Naive thymus-derived CD4-positive, alpha-beta T cell (primary cell): ENCODE data around the gene B3GALNT1. TPM values are rescaled to one million over a fixed set of nuclear protein-coding genes. Genes with fewer than 3 reads are reported as not detected.

Experiments
- ATAC-seq: fragments of 150-1000 bp; cut with Tn5 transposase; 2 replicates; pipeline ENCODE4 v1.10.0; 2021; ENCODE audit warnings: mild to moderate bottlenecking, moderate library complexity
- CTCF ChIA-PET: fragments of 350-600 bp; sonication (Branson Sonifier 250); formaldehyde crosslinking; loops from one replicate; lab custom pipeline; 2021; ENCODE audit warnings: antibody characterized with exemption; lab: Charles Lee
- POLR2A ChIA-PET: fragments of 350-600 bp; sonication (Branson Sonifier 250); formaldehyde crosslinking; loops from one replicate; lab custom pipeline; 2021; ENCODE audit warnings: antibody characterized with exemption, inconsistent platforms; lab: Charles Lee
- DNase-seq, 9 donors: peaks; one replicate each; pipeline versions ENCODE4 v3.0.0 to v3.0.0-alpha.2; 2020 to 2022; ENCODE audit warnings: mixed read lengths in 1 of 9
- H3K27ac ChIP-seq: one replicate; pipeline ENCODE4 v1.7.0; 2013; ENCODE audit warnings: mild to moderate bottlenecking, low read depth, low read length, moderate library complexity
- H3K27me3 ChIP-seq, 2 donors: one replicate each; pipeline ENCODE4 v1.7.0; 2013; ENCODE audit warnings: low read length in 2 of 2, mild to moderate bottlenecking in 2 of 2, moderate library complexity in 2 of 2; ENCODE audit not compliant: control insufficient read depth in 2 of 2, insufficient read depth in 2 of 2
- H3K36me3 ChIP-seq, 3 experiments: 1 replicate in 2 of 3; 2 replicates in 1 of 3; pipeline ENCODE4 v1.7.0; 2013; ENCODE audit warnings: low read length in 3 of 3, mild to moderate bottlenecking in 3 of 3, moderate library complexity in 1 of 3; ENCODE audit not compliant: insufficient read depth in 3 of 3, control insufficient read depth in 2 of 3
- H3K4me1 ChIP-seq, 2 donors: one replicate each; pipeline ENCODE4 v1.7.0; 2013; ENCODE audit warnings: low read length in 2 of 2, mild to moderate bottlenecking in 2 of 2, moderate library complexity in 1 of 2; ENCODE audit not compliant: control insufficient read depth in 2 of 2, insufficient read depth in 2 of 2
- H3K4me3 ChIP-seq: 2 replicates; pipeline ENCODE4 v1.7.0; 2013; ENCODE audit warnings: mild to moderate bottlenecking, low read length
- H3K9me3 ChIP-seq, 3 experiments: 1 replicate in 2 of 3; 2 replicates in 1 of 3; pipeline ENCODE4 v1.7.0; 2013; ENCODE audit warnings: low read length in 3 of 3; ENCODE audit not compliant: control insufficient read depth in 2 of 3
- H3K27ac Mint-ChIP-seq, 9 donors: one replicate each; pipeline ENCODE4 v1.8.0; 2020 to 2022; ENCODE audit warnings: mixed read lengths in 9 of 9, mild to moderate bottlenecking in 8 of 9, moderate library complexity in 5 of 9, inconsistent platforms in 2 of 9
- H3K27me3 Mint-ChIP-seq, 5 donors: one replicate each; pipeline ENCODE4 v1.8.0; 2021 to 2022; ENCODE audit warnings: mixed read lengths in 5 of 5, mild to moderate bottlenecking in 1 of 5
- H3K36me3 Mint-ChIP-seq, 5 donors: one replicate each; pipeline ENCODE4 v1.8.0; 2020 to 2022; ENCODE audit warnings: mixed read lengths in 5 of 5, mild to moderate bottlenecking in 3 of 5, inconsistent platforms in 1 of 5
- H3K4me1 Mint-ChIP-seq, 7 donors: one replicate each; pipeline ENCODE4 v1.8.0; 2020 to 2022; ENCODE audit warnings: mixed read lengths in 7 of 7, mild to moderate bottlenecking in 3 of 7, inconsistent platforms in 1 of 7
- H3K4me3 Mint-ChIP-seq, 10 donors: one replicate each; pipeline ENCODE4 v1.8.0; 2020 to 2022; ENCODE audit warnings: mild to moderate bottlenecking in 10 of 10, mixed read lengths in 10 of 10, moderate library complexity in 6 of 10, inconsistent platforms in 2 of 10
- H3K9me3 Mint-ChIP-seq, 11 donors: one replicate each; pipeline ENCODE4 v1.8.0; 2020 to 2022; ENCODE audit warnings: mixed read lengths in 11 of 11, mild to moderate bottlenecking in 4 of 11, inconsistent platforms in 1 of 11, moderate library complexity in 1 of 11
- intact Hi-C, 2 donors: fragments of 100-400 bp; cut with micrococcal nuclease; formaldehyde crosslinking; loops; one replicate each; pipeline ENCODE4 v1.15.1; 2023
- polyA plus RNA-seq, 2 donors: library from polyadenylated mRNA; unstranded; fragments of 300-500 nt; fragmentation: Illumina TruSeq; gene quantifications; one replicate each; pipeline ENCODE4 v1.2.3, GENCODE V29; 2021
- total RNA-seq, 6 experiments: library from RNA in 5 of 6; stranded (reverse) in 5 of 6; gene quantifications; 1 replicate in 5 of 6; 2 replicates in 1 of 6; pipeline ENCODE4 v1.2.3 and lab custom pipeline; 2021 to 2026

Gene B3GALNT1, protein sequence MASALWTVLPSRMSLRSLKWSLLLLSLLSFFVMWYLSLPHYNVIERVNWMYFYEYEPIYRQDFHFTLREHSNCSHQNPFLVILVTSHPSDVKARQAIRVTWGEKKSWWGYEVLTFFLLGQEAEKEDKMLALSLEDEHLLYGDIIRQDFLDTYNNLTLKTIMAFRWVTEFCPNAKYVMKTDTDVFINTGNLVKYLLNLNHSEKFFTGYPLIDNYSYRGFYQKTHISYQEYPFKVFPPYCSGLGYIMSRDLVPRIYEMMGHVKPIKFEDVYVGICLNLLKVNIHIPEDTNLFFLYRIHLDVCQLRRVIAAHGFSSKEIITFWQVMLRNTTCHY
- total RNA-seq (1 to 10 TPM in 4 of 5 experiments, under 1 TPM in 1; 0.42 to 8.1 (median 1.3) TPM), polyA plus RNA-seq (1 to 10 TPM in 1 of 2 donors, under 1 TPM in 1; 0.90 to 1.1 TPM), total RNA-seq (lab: John Stamatoyannopoulos, UW) (0.67 reads per million)

DNA sequence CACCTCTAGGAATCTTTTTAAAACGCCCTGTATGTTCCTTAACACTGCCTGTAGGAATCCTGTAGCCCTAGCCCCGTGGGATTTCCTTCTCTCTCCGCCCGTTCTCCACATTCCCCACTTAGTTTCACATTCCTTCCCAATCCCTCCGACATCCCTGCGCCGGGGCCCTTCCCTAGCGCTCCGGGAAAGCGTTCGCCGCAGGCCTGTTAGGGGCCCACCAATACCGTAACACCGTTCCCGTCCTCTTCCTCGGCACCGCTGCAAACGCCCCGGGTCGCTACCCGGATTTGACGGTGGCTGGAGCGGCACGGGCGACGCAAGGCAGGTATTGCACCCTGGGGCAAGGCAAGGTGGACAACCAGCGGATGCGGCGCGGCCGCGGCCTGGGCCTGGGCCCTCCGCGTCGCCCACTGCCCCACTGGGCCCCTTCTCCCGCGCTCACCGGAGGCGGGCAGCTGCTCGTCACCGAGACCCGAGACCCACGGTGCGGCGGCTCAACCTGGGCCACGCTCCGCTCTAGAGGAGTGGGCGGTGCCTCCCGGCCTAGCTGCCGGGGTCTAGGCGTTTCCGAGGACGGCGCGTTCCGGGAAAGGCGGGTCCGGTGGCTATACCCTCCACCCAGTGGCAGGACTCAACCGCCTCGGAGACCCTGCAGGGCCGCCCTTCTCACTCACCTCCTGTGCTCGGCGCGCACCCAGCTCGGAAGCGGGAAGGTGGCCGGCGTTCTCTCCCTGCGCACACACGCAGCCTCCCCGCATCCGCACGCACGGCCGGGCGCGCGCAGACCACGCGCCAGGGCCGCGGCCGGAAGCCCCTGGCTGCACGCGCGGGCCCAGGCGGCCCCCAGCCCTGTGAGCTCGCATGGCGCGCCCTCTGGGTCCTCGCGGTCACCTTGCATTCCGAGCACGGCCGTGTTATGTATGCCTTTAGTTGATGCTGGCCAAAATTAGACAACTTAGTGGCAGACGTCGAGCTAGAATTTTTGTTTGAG is at the start of gene B3GALNT1:
TSS of gene B3GALNT1 (minus strand) at position 789 of the 991 bp plus-strand sequence. CDS start 18,595 bp downstream, outside the sequence.
- Mint-ChIP-seq H3K27ac (peak within 1 kb of the TSS in 2 of 9 donors; percentile 35 to 36), H3K9me3 (no peaks in the 10 kb centered on the region), H3K36me3 (peaks cover 0 to 6% (median 0%) of the 10 kb centered on the region in 5 donors), H3K4me3 (peak within 1 kb of the TSS; percentile 52 to 88 (median 76)), H3K4me1 (peaks cover 0 to 16% (median 8%) of the 10 kb centered on the region in 7 donors), H3K27me3 (peaks cover 20 to 36% (median 30%) of the 10 kb centered on the region in 5 donors)
- Histone ChIP-seq H3K4me3 (peak within 1 kb of the TSS; percentile 44), H3K27me3 (no peaks in the 10 kb centered on the region), H3K36me3 (no peaks in the 10 kb centered on the region), H3K4me1 (no peaks in the 10 kb centered on the region), H3K27ac (no peak within 1 kb of the TSS), H3K9me3 (no peaks in the 10 kb centered on the region)
- POLR2A ChIA-PET, result interaction anchor here (0.6 kb wide), 1 partner anchor 117 kb away, joined by 3 read pairs; no protein-coding TSS in a partner anchor
- peak; percentile 71 for ATAC-seq
- CTCF ChIA-PET, result interaction anchor here (1.8 kb wide), 1 partner anchor 8 kb away, joined by 4 read pairs; no protein-coding TSS in a partner anchor
- intact Hi-C loops, result loop anchor here in 1 of 2 donors (5.0 kb wide), 1 partner anchor 117 kb away; the partner anchor contains the start of gene NMD3
- peak in 7 of 9 donors; percentile 3 to 44 (median 13) for DNase-seq

DNA sequence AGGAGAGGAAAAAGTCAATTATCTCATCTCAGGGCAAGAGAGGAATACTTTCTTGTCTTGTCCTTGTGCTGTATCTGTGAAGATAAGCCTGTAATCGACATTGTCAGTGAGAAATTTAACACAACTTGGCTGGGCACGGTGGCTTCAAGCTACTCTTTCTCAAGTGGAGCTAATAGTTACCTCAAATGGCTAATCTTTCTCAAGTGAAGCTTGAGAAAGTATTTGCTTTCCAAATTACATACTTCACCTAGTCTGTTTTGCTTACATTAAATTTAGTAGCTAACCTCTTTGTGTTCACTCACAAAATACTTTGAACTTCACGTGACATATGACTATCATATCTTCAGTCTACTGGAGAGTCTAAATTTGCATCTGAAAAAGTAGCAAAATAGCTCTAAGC is 48.3 kb upstream of the B3GALNT1 start:
- Histone ChIP-seq H3K4me1 (no peaks in the 10 kb centered on the region), H3K27me3 (no peaks in the 10 kb centered on the region), H3K4me3 (no peak overlapping the region), H3K27ac (no peak overlapping the region), H3K9me3 (no peaks in the 10 kb centered on the region), H3K36me3 (no peaks in the 10 kb centered on the region)
- Mint-ChIP-seq H3K36me3 (no peaks in the 10 kb centered on the region), H3K4me1 (no peaks in the 10 kb centered on the region), H3K27me3 (peaks cover 0 to 19% (median 7%) of the 10 kb centered on the region in 5 donors), H3K4me3 (no peak overlapping the region), H3K9me3 (no peaks in the 10 kb centered on the region), H3K27ac (no peak overlapping the region)
- CTCF ChIA-PET, result no interaction called here
- DNase-seq, result no peak
- POLR2A ChIA-PET, result no interaction called here
- ATAC-seq, result no peak
- intact Hi-C loops, result no loop called here

DNA sequence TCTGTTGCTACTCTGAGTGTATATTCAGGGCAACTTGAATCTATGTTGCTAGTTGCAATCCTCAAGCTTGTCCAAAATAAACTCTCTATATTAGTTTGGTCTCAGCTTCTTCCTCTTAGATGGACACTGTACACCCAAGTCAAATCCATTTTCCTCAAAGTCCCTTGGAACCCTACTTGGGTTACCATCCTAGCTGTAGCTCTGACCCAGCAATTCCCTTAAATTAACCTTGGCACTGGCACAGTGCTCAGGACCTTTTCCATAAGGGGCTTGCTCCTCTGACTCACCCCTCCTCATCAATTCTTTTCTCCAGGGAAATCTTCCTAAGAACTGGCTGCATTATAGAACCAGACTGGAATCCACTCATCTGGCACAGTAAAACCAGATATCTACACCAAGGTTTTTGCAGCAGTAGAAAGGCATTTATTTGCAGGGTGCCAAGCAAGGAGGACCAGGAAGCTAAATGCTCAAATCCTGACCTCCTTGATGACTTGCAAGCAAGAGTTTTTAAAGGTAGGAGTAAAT is 44.9 kb upstream of the B3GALNT1 start:
- H3K9me3 ChIP-seq, result no peaks in the 10 kb centered on the region
- Mint-ChIP-seq H3K4me1 (no peaks in the 10 kb centered on the region), H3K4me3 (no peak overlapping the region), H3K27ac (no peak overlapping the region), H3K9me3 (peaks cover 0 to 5% (median 0%) of the 10 kb centered on the region in 11 donors), H3K27me3 (peaks cover 0 to 14% (median 6%) of the 10 kb centered on the region in 5 donors), H3K36me3 (no peaks in the 10 kb centered on the region)
- no peak for ATAC-seq
- DNase-seq, result no peak
- CTCF ChIA-PET, result interaction anchor here (0.7 kb wide), 1 partner anchor 313 kb away, joined by 3 read pairs; no protein-coding TSS in a partner anchor
- POLR2A ChIA-PET, result no interaction called here
- H3K27me3 ChIP-seq, result no peaks in the 10 kb centered on the region
- H3K4me1 ChIP-seq, result no peaks in the 10 kb centered on the region
- H3K27ac ChIP-seq, result no peak overlapping the region
- H3K36me3 ChIP-seq, result no peaks in the 10 kb centered on the region
- no peak overlapping the region for H3K4me3 ChIP-seq
- intact Hi-C loops, result no loop called here

- Histone ChIP-seq H3K9me3 (no peaks in the 10 kb centered on the region), H3K27me3 (no peaks in the 10 kb centered on the region), H3K36me3 (no peaks in the 10 kb centered on the region), H3K4me1 (no peaks in the 10 kb centered on the region), H3K27ac (no peak overlapping the region), H3K4me3 (no peak overlapping the region)
- H3K27ac Mint-ChIP-seq, result no peak overlapping the region
- ATAC-seq (no peak), DNase-seq (no peak)
- H3K4me1 Mint-ChIP-seq, result no peaks in the 10 kb centered on the region
- intact Hi-C loops, result no loop called here
- no peaks in the 10 kb centered on the region for H3K36me3 Mint-ChIP-seq
- POLR2A ChIA-PET, result no interaction called here
- H3K4me3 Mint-ChIP-seq, result no peak overlapping the region
- peaks cover 0 to 14% (median 6%) of the 10 kb centered on the region in 5 donors for H3K27me3 Mint-ChIP-seq
- CTCF ChIA-PET, result no interaction called here
- peaks cover 0 to 9% (median 0%) of the 10 kb centered on the region in 11 donors for H3K9me3 Mint-ChIP-seq
These were observed 44.4 kb upstream of the B3GALNT1 start for GRCh38 chr3:161149529-161149928.

DNA sequence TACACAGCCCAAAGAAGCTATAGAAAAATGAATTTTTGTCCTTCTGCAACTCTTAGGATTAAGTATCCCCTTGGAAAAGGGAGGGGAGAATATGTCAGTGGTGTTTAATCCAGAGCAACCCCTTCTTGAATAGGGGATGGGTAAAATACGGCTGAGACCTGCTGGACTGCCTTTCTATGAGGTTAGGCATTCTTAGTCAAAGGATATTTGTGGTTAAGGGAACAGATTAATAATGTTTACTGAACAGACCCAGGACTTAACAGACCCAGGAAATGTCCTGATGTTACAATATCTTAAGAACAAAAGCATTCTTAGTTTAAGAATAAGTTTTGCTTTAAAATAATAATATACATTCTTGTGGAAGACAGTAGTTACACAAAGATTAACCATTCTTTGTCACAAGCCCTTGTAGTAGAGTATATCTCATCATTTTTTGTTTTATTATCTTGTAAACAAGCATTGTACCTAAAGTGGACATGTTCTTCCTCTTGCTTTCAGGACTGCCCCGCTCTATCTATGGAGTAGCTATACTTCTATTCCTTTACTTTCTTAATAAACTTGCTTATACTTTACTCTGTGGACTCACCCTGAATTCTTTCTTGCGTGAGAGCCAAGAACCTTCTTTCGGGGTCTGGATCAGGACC is 43.8 kb upstream of the B3GALNT1 start:
- no peaks in the 10 kb centered on the region for H3K27me3 ChIP-seq
- H3K27ac ChIP-seq, result no peak overlapping the region
- intact Hi-C loops, result no loop called here
- H3K27ac Mint-ChIP-seq, result no peak overlapping the region
- no peaks in the 10 kb centered on the region for H3K36me3 ChIP-seq
- no peaks in the 10 kb centered on the region for H3K4me1 Mint-ChIP-seq
- peaks cover 0 to 15% (median 0%) of the 10 kb centered on the region in 11 donors for H3K9me3 Mint-ChIP-seq
- no peak overlapping the region for H3K4me3 ChIP-seq
- no peaks in the 10 kb centered on the region for H3K36me3 Mint-ChIP-seq
- POLR2A ChIA-PET, result no interaction called here
- H3K4me3 Mint-ChIP-seq, result no peak overlapping the region
- no peaks in the 10 kb centered on the region for H3K9me3 ChIP-seq
- peaks cover 0 to 14% (median 6%) of the 10 kb centered on the region in 5 donors for H3K27me3 Mint-ChIP-seq
- ATAC-seq (no peak), DNase-seq (no peak)
- no peaks in the 10 kb centered on the region for H3K4me1 ChIP-seq
- CTCF ChIA-PET, result no interaction called here

DNA sequence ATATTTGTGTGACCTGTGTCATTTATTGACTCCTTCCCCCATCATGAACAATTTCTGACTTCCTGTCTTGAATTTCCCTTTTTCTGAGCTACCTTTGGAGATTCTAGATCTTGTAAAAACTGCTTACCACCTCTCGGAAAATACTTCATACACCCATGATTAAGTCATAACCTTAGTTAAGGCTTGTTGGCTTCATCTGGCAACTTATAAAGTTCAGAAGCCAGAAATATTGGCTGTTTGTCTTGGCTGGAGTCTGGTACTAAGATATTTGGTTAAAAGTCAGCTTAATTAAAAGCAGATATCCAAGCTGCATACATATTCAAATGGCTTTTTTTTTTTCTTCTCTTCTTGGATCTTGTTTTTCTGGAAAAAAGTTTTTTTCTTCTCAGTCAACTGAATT is 37.3 kb upstream of the B3GALNT1 start:
- Mint-ChIP-seq H3K4me3 (no peak overlapping the region), H3K9me3 (peaks cover 0 to 15% (median 2%) of the 10 kb centered on the region in 11 donors), H3K4me1 (peaks cover 0 to 2% (median 0%) of the 10 kb centered on the region in 7 donors), H3K27me3 (peaks cover 0 to 5% (median 4%) of the 10 kb centered on the region in 5 donors), H3K27ac (no peak overlapping the region), H3K36me3 (no peaks in the 10 kb centered on the region)
- no peak overlapping the region for H3K27ac ChIP-seq
- ATAC-seq, result no peak
- no peaks in the 10 kb centered on the region for H3K36me3 ChIP-seq
- no peak overlapping the region for H3K4me3 ChIP-seq
- ChIA-PET CTCF (interaction anchor here (0.6 kb wide), 1 partner anchor 239 kb away, joined by 4 read pairs; no protein-coding TSS in a partner anchor), POLR2A (no interaction called here)
- H3K27me3 ChIP-seq, result no peaks in the 10 kb centered on the region
- H3K4me1 ChIP-seq, result no peaks in the 10 kb centered on the region
- intact Hi-C loops, result no loop called here
- no peak for DNase-seq
- H3K9me3 ChIP-seq, result no peaks in the 10 kb centered on the region
